Smooth muscle cell (in vitro differentiated cells): Measurements from ENCODE around the gene TBC1D4. TPM values are rescaled to one million over a fixed set of nuclear protein-coding genes. Genes with fewer than 3 reads are reported as not detected.

ENCODE experiments used
- DNase-seq: peaks from one replicate; lab custom pipeline; 2025; ENCODE audit not compliant: unreplicated experiment; lab: John Stamatoyannopoulos, UW
- H2AFZ ChIP-seq: fragments of 200-600 bp; sonication (generic); 2 replicates; pipeline ENCODE4 v1.6.0; 2016; ENCODE audit warnings: antibody characterized with exemption, low read depth, mild to moderate bottlenecking
- H3F3A ChIP-seq: fragments of 200-600 bp; sonication (generic); 2 replicates; pipeline ENCODE4 v1.6.0; 2017; ENCODE audit warnings: antibody characterized with exemption, low read depth
- H3K27ac ChIP-seq: fragments of 200-600 bp; sonication (generic); 2 replicates; pipeline ENCODE4 v1.5.1; 2016; ENCODE audit warnings: low read depth, mild to moderate bottlenecking
- H3K27me3 ChIP-seq: fragments of 200-600 bp; sonication (generic); 2 replicates; pipeline ENCODE4 v1.6.1; 2016; ENCODE audit warnings: low read depth, mild to moderate bottlenecking
- H3K36me3 ChIP-seq: fragments of 200-600 bp; sonication (generic); 2 replicates; pipeline ENCODE4 v1.5.1; 2016; ENCODE audit warnings: low read depth
- H3K4me1 ChIP-seq: fragments of 200-600 bp; sonication (generic); 2 replicates; pipeline ENCODE4 v1.5.1; 2016; ENCODE audit warnings: low read depth
- H3K4me2 ChIP-seq: fragments of 200-600 bp; sonication (generic); 2 replicates; pipeline ENCODE4 v1.6.0; 2016; ENCODE audit warnings: mild to moderate bottlenecking
- H3K4me3 ChIP-seq: fragments of 200-600 bp; sonication (generic); 2 replicates; pipeline ENCODE4 v1.5.1; 2016; ENCODE audit warnings: mild to moderate bottlenecking
- H3K79me2 ChIP-seq: fragments of 200-600 bp; sonication (generic); 2 replicates; pipeline ENCODE4 v1.6.0; 2016; ENCODE audit warnings: low read depth, mild to moderate bottlenecking
- H3K9ac ChIP-seq: fragments of 200-600 bp; sonication (generic); 2 replicates; pipeline ENCODE4 v1.6.0; 2016; ENCODE audit warnings: low read depth
- H3K9me3 ChIP-seq: fragments of 200-600 bp; sonication (generic); replicated peaks from 2 replicates; pipeline ENCODE4 v1.5.1; 2016; ENCODE audit warnings: low read depth
- H4K20me1 ChIP-seq: fragments of 200-600 bp; sonication (generic); 2 replicates; pipeline ENCODE4 v1.6.0; 2016; ENCODE audit warnings: low read depth
- WGBS: methylation state at CpG from one replicate; pipeline ENCODE4 v1.1.7; 2016; ENCODE audit warnings: low lambda C conversion rate; 5-methylcytosine and 5-hydroxymethylcytosine counted together
- polyA plus RNA-seq: library from polyadenylated mRNA; unstranded; fragments of >200 nt; fragmentation: Nextera tagmentation; extraction: Ambion mirVana; gene quantifications from 2 replicates; pipeline ENCODE4 v1.2.1, GENCODE V29; 2016
- total RNA-seq: library from RNA; depleted of rRNA; stranded (reverse); fragments of >200 nt; gene quantifications from 2 replicates; pipeline ENCODE4 v1.2.3, GENCODE V29; 2014
- TF ChIP-seq, protein P1 (sequence below): fragments of 200-600 bp; sonication (generic); IDR thresholded peaks from 2 replicates; pipeline ENCODE4 v1.5.1; 2017; ENCODE audit warnings: borderline replicate concordance, mild to moderate bottlenecking, antibody characterized with exemption; ENCODE audit not compliant: insufficient read depth, poor library complexity, severe bottlenecking

TBC1D4 gene
- total and polyA plus RNA-seq, 2 experiments from 2014 or later, result 7.7 to 21.9 TPM

GRCh38 chr13:75236774-75237173 lies 245.2 kb downstream of the TBC1D4 start:
- H3K4me3 ChIP-seq, result no peak overlapping the region
- H3K4me1 ChIP-seq, result no peaks in the 10 kb centered on the region
- H3K36me3 ChIP-seq, result no peaks in the 10 kb centered on the region
- TF ChIP-seq, protein P1, sequence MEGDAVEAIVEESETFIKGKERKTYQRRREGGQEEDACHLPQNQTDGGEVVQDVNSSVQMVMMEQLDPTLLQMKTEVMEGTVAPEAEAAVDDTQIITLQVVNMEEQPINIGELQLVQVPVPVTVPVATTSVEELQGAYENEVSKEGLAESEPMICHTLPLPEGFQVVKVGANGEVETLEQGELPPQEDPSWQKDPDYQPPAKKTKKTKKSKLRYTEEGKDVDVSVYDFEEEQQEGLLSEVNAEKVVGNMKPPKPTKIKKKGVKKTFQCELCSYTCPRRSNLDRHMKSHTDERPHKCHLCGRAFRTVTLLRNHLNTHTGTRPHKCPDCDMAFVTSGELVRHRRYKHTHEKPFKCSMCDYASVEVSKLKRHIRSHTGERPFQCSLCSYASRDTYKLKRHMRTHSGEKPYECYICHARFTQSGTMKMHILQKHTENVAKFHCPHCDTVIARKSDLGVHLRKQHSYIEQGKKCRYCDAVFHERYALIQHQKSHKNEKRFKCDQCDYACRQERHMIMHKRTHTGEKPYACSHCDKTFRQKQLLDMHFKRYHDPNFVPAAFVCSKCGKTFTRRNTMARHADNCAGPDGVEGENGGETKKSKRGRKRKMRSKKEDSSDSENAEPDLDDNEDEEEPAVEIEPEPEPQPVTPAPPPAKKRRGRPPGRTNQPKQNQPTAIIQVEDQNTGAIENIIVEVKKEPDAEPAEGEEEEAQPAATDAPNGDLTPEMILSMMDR, result no peak
- no peaks in the 10 kb centered on the region for H3K27me3 ChIP-seq
- no peaks in the 10 kb centered on the region for H3K9me3 ChIP-seq
- 78% methylated on average over 3 of the region's 3 CpGs for WGBS
- H3K9ac ChIP-seq, result no peak overlapping the region
- no peaks in the 10 kb centered on the region for H4K20me1 ChIP-seq
- H2AFZ ChIP-seq, result no peak overlapping the region
- no peak overlapping the region for H3K4me2 ChIP-seq
- H3K27ac ChIP-seq, result no peak overlapping the region
- H3K79me2 ChIP-seq, result no peaks in the 10 kb centered on the region
- no peak for DNase-seq
- no peaks in the 10 kb centered on the region for H3F3A ChIP-seq

Other genes starting within 250 kb of the TBC1D4 start
- 181 and 291 TPM in 2 replicates for gene COMMD6, start 55.7 kb upstream of the TBC1D4 start, total RNA-seq
- gene COMMD6, start 55.7 kb upstream of the TBC1D4 start, polyA plus RNA-seq, result 270 and 284 TPM in 2 replicates
- gene UCHL3, start 67.6 kb upstream of the TBC1D4 start, total RNA-seq, result 45.6 and 50.9 TPM in 2 replicates
- 47.3 and 76.7 TPM in 2 replicates for gene UCHL3, start 67.6 kb upstream of the TBC1D4 start, polyA plus RNA-seq
- gene LMO7, start 154.2 kb upstream of the TBC1D4 start, total RNA-seq, result 213 and 253 TPM in 2 replicates
- 152 and 157 TPM in 2 replicates for gene LMO7, start 154.2 kb upstream of the TBC1D4 start, polyA plus RNA-seq